Pons (tissue), 1 donor: ENCODE measurements around the gene ANKH.
"Not testable (repeated sequence)": the region's sequence is repeated elsewhere in the genome, so short reads cannot be mapped to it uniquely, and the experiment has no call there.

Experiments used
- DNase-seq: peaks from one replicate; pipeline ENCODE4 v3.0.0-alpha.2; 2016; ENCODE audit warnings: low spot score

Gene ANKH

DNA sequence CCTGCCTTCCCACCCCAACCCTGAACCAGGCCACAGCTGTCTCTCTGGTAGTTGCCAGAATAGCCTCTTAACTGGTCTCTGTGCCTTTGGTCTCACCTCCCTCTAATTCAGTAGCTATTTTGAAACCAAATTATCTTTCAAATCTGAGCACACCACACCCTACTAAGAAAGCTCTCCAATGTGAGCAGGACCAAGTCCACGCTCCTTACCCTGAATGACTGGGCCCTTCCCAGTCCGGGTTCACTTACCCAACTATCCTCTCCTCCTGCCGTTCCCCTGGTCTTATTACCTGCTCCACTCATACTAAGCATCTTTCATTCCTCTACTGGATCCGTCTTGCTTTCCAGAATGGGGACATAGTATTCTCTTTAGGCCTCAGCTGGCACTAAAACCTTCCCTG is 16.8 kb downstream of the ANKH start:
- DNase-seq = no peak

GRCh38 chr5:14853685-14854084 is 17.9 kb downstream of the ANKH start:
- DNase-seq = no peak

- DNase-seq = no peak
Observed at GRCh38 chr5:14852779-14853178, 18.8 kb downstream of the ANKH start.

GRCh38 chr5:14851999-14852526 is 19.5 kb downstream of the ANKH start:
- DNase-seq = no peak

DNA sequence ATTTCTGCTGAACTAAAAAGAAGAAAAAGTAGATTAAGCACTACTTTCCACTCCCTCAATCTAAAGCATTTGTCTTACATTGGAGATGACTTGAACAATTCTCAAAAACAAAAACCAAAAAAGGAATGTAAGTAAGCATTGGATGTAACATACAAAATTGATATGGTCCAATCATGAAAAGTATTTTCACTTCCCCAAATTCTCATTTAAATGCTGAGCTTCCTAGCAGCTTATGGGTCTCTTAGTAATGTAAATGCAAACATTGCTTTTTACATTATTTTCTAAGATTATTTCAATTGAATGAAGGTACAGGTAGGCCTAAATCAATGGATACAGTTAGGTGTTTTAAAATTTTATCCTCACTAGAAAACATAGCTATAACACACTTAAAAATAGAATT is 20.0 kb downstream of the ANKH start:
- DNase-seq = no peak

DNA sequence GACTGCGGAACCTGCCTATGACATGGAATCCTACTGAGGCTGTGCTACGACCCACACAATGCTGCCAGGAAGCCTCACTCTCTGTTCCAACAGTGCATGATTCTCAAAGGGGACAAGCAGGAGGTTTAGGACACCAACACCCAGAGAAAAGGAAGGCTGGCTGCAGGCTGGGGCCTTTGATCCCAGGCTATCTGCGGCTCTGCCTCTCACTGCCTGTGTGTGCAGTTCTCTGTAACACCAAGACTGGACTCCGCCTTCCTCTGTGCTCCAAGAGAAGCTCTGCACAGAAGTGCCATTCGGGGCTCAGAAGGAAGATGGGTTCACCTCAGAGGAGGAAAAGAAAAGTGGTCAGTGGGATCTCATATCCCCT is 20.5 kb downstream of the ANKH start:
- no peak for DNase-seq

GRCh38 chr5:14850419-14851049 is 21.0 kb downstream of the ANKH start:
- DNase-seq = no peak

GRCh38 chr5:14849516-14850294 is 21.9 kb downstream of the ANKH start:
- no peak for DNase-seq

DNA sequence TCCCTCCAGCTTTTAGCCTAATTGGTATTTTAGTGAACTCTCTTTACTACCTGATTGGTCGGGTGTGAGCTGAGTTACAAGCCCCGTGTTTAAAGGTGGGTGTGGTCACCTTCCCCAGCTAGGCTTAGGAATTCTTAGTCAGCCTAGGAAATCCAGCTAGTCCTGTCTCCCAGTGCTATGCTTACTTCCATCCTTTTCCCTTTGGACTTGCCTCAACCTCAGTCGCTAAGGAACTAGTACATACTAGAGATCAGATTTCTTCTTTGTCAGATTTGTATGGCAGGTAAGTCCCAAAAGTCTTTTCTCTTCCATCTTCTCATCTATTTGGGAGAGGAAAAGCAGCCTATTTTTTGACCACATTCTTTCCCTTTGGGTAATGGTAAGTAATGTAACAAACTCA is 22.6 kb downstream of the ANKH start:
- DNase-seq = not testable (repeated sequence)

DNA sequence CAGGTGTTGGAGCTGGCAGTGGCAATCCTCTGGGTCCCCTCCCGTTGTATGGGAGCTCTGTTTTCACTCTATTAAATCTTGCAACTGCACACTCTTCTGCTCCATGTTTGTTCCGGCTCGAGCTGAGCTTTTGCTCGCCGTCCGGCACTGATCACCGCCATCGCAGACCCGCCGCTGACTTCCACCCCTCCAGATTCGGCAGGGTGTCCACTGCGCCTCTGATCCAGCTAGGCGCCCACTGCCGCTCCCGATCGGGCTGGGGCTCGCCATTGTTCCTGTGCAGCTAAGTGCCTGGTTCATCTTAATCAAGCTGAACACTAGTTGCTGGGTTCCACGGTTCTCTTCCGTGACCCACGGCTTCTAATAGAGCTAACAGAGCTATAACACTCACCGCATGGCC is 23.2 kb downstream of the ANKH start:
- no peak for DNase-seq

- DNase-seq = no peak
Observed at GRCh38 chr5:14847471-14847870, 24.1 kb downstream of the ANKH start.

DNA sequence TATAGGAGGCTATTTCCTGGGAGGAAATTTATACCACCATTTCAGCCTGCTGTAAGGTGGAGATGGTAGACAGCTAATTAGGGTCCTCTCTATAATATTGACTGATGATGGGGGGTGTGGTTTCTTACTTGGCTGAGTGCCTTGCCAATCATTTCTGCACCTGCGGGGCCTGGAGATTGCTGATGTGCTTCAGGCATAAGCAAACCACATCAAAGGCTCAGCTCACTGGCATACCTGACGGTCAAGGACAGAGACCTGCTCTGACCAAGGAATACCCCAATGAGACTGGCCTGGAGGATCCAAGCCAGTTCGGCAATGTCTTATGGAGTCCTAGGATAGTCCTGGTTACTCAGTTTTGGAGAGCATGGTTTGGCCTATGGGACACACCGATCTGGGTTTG is 29.5 kb downstream of the ANKH start:
- DNase-seq = no peak

DNA sequence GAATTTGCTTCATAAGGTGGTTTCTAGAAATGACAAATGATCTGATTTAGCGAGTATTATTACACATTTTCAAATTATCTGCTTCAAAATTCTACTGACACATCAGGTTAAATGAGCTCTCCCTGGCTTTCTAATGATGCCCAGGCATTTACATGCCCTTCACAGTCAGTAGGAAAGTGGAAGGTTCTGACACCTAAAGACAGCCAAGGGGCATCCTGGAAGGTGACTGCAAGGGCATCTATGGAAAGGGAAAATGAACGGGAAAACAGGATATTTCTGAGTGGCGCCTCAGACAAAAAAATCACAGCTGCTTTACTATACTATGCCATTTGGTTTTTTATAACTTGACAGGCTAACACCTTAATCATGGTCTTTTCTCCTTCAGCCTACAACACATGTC is 31.0 kb downstream of the ANKH start:
- DNase-seq = no peak

DNA sequence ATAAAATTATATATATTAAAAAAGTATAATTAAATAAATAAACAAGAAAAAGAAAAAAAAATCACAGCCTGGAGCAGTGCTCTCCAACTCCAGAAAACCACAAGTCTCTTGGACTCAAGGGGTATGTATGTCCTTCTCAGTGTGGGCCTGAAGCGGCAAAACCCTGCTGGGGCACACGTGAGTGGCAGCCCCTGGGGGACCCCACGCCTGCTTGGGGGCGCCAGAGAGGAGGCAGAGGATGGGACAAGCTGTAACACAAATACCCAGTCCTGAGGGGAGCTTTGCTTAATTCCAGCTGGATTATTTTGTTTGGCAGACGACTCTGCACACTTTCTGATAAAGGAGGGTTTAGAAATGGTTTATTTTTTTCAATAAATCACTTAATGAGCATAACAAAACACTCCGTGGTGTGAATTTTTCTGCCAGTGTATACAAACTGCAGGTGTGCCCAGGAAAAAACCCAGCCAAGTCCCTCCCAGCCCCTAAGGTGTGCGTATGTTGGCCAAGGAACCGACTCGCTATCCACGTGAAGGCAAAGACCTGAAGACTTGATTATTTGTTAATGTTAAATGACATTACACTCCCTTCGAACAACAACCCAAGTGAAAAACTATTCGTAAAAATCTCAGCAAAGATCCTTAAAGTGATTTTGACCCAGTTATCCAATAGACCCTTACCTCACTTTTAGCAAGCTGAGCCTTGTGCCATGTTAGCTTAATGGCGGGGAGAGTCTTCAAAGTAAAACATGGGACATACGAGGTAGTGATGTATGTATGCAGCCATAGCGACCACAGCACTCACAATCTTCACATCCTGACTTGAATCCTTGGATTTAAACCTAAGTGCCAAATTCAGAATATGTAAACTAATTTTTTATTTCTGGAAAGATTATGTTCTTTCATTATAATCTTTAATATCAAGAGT is 32.9 kb downstream of the ANKH start:
- no peak for DNase-seq

DNA sequence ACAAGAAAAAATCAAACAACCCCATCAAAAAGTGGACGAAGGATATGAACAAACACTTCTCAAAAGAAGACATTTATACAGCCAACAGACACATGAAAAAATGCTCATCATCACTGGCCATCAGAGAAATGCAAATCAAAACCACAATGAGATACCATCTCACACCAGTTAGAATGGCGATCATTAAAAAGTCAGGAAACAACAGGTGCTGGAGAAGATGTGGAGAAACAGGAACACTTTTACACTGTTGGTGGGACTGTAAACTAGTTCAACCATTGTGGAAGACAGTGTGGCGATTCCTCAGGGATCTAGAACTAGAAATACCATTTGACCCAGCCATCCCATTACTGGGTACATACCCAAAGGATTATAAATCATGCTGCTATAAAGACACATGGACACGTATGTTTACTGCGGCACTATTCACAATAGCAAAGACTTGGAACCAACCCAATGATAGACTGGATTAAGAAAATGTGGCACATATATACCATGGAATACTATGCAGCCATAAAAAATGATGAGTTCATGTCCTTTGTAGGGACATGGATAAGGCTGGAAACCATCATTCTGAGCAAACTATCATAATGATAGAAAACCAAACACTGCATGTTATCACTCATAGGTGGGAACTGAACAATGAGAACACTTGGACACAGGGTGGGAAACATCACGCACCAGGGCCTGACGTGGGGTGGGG is 34.0 kb downstream of the ANKH start:
- DNase-seq = not testable (repeated sequence)

DNA sequence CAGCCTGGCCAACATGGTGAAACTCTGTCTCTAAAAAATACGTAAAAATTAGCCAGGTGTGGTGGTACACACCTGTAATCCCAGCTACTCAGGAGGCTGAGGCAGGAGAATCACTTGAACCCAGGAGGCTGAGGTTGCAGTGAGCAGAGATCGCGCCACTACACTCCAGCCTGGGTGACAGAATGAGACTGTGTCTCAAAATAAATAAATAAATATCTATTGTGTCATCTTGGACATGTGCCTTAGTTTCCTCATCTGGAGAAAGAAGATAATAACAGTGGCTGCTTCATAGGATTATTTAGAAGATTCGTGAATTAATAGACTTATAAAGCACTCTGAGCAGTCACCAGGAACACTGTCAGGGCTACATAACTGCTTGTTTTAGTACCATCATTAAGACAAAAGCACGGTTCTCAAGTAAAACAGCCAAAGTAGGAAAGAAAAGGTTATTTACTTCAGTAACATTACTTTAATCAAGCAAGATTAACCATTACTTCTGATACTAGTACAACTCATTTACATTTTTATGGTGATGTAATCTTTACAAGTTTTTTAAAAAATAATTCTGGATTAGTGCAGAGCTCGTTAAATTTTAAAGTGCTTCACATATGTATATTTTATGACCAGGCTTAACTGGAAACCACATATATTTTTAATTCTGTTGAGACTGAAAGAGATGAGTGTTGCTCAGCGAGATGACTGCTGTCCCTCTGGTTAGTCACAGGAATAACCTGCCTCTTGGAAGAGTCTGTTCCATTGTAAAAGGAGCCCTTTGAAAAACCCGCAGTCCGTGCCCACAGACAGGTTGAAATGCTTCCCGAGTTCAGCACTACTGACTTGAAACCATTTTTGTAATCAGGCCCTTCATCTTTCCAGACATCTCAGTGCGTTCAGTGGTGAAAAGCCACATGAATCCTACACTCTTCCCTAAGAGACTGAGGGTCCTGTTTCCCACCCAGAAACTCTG is 36.7 kb downstream of the ANKH start:
- no peak for DNase-seq

- DNase-seq = no peak
Observed at GRCh38 chr5:14834062-14834461, 37.5 kb downstream of the ANKH start.

DNA sequence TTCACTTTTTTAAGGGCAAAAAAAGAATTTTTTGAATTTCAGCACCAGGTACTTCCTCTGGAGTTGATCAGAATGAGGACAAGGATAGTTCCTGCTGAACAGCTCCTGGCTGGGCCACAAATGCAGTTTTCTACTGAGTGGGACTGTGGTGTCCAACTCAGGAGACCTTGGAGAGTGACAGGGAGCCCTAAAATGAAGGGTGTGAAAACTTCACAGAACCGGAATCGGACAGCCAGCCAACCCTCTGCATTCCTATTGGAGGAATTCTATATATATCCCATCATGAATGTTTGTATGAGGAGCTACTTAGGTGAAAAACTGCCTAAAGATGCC is 40.6 kb downstream of the ANKH start:
- no peak for DNase-seq

- no peak for DNase-seq
Observed at GRCh38 chr5:14830210-14831005, 41.2 kb downstream of the ANKH start.

DNA sequence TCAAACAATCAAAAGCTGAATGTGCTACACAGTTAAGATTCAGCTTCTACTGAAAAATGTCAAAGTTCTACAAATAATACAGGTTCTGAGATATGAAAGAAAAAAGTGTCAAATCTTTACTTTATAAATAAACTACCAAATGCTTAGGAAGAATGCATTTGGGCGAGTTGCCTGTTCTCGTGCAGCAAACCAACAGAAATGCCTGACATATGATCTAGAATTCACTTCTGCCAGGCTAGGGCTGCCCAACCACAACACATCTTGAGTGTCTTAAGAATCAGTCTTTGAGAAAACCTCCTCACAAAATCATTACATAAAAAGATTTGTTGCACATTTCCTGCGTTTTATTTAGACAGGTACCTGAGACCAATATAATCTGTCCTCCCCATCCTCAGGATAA is 42.2 kb downstream of the ANKH start:
- no peak for DNase-seq
